Activated CD8-positive, alpha-beta T cell treated with anti-CD3 and anti-CD28 coated beads, Interleukin-2, amount 10 ng/mL, durations not matched to agents 7 days and 5 days (primary cell): ENCODE measurements around the gene FADS2. TPM values are rescaled to one million over a fixed set of nuclear protein-coding genes. Genes with fewer than 3 reads are reported as not detected.

Experiments
- ATAC-seq: fragments of 150-1000 bp; cut with Tn5 transposase; one replicate; pipeline ENCODE4 v1.10.0; 2021; ENCODE audit warnings: moderate library complexity
- CTCF ChIA-PET: fragments of 350-600 bp; sonication (Branson Sonifier 250); formaldehyde crosslinking; loops from one replicate; lab custom pipeline; 2021; ENCODE audit warnings: antibody characterized with exemption; lab: Charles Lee
- POLR2A ChIA-PET: fragments of 350-600 bp; sonication (Branson Sonifier 250); formaldehyde crosslinking; loops from one replicate; lab custom pipeline; 2021; ENCODE audit warnings: antibody characterized with exemption; lab: Charles Lee
- DNase-seq: peaks from one replicate; pipeline ENCODE4 v3.0.0-alpha.2; 2020
- H3K27ac Mint-ChIP-seq: one replicate; pipeline ENCODE4 v1.8.0; 2021; ENCODE audit warnings: mild to moderate bottlenecking, mixed read lengths
- H3K27me3 Mint-ChIP-seq: one replicate; pipeline ENCODE4 v1.8.0; 2021; ENCODE audit warnings: low read depth, mixed read lengths
- H3K36me3 Mint-ChIP-seq: one replicate; pipeline ENCODE4 v1.8.0; 2021; ENCODE audit warnings: low read depth, mixed read lengths
- H3K4me1 Mint-ChIP-seq: one replicate; pipeline ENCODE4 v1.8.0; 2021; ENCODE audit warnings: low read depth, mixed read lengths
- H3K4me3 Mint-ChIP-seq: one replicate; pipeline ENCODE4 v1.8.0; 2021; ENCODE audit warnings: mild to moderate bottlenecking, mixed read lengths
- H3K9me3 Mint-ChIP-seq: one replicate; pipeline ENCODE4 v1.8.0; 2022; ENCODE audit warnings: mixed read lengths; ENCODE audit not compliant: insufficient read depth
- total RNA-seq, 2 experiments: library from RNA; stranded (reverse); gene quantifications; one replicate each; pipeline ENCODE4 v1.2.3, GENCODE V29; 2021

FADS2 gene
- 100 to 1,000 TPM; 395 to 416 TPM for total RNA-seq

DNA sequence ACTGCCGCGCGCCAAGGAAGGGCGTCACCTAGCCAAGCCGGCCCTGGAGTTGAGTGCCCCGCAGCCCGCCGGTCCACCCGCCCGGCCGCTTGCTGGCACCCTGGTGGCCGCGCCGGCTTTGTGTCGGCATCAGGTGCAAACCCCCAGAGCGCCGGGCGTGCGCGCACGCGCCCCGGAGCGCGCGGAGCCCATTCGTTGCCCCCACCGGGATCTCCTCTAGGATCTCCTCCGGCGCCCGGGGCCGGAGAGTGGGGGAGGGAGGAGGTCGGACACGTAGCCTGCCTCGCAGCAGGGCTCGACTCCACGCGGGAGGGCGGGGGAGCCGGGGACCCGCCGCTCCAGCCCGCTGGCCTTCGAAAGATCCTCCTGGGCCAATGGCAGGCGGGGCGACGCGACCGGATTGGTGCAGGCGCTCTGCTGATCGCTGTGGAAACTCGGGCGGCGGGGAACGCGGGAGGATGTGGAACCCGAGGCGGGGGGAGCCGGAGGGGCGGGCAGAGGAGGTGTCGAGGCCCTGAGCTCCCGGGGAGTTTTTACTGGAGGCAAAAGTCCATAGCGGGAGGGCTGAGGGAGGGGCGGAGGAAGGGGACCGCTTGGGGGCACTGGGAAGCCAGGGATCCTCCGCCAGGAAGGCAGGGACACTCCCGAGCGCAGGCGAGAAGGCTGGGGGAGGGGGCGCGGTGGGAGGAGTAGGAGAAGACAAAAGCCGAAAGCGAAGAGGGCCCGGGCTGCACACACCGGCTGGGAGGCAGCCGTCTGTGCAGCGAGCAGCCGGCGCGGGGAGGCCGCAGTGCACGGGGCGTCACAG, at the start of gene FADS2:
Gene FADS2 (plus strand): TSS at position 730 of the 808 bp plus-strand sequence. CDS start 91 bp downstream, outside the sequence.
- Mint-ChIP-seq H3K4me3 (peak within 1 kb of the TSS; percentile 89), H3K4me1 (peaks cover 46% of the 10 kb centered on the region), H3K9me3 (no peaks in the 10 kb centered on the region), H3K36me3 (peaks cover 57% of the 10 kb centered on the region), H3K27me3 (peaks cover 2% of the 10 kb centered on the region), H3K27ac (peak within 1 kb of the TSS; percentile 93)
- ATAC-seq: peak; percentile 86
- DNase-seq: peak; percentile 96
- CTCF ChIA-PET: interaction anchor here (1.0 to 4.9 kb wide), 8 partner anchors 10 to 42 kb away, joined by 3 to 53 read pairs (median 3); partner anchors contain the start of genes FADS1 and FEN1
- POLR2A ChIA-PET: interaction anchor here (1.0 to 4.8 kb wide), 8 partner anchors 10 to 274 kb away, joined by 3 to 48 read pairs (median 10); partner anchors contain the start of genes FADS1, FEN1 and TMEM258

DNA sequence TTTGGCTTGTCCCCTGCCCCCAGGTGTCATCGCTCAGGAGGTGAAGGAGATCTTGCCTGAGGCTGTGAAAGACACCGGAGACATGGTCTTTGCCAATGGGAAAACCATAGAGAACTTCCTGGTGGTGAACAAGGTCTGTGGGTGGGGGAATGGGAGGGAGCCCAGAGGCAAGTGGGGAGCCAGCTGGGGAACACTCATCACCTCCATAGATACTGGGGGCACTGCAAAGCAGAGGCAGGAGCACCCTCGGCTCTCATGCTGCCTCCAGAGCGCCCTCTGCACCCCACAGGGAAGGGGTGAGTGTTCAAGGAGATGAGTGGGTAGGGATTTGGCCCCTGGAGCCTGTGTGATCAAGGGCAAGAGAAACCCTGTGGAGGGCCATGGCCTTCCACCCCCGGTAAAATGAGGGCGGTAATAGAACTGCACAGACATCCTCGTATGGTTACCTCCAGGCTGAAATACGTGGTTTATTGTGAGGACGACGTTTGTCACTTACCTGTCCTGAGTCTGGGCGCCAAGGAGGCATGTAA, 49.7 kb upstream of the FADS2 start:
- Mint-ChIP-seq H3K4me1 (peaks cover 15% of the 10 kb centered on the region), H3K9me3 (no peaks in the 10 kb centered on the region), H3K36me3 (no peaks in the 10 kb centered on the region), H3K27ac (no peak overlapping the region), H3K27me3 (peaks cover 9% of the 10 kb centered on the region), H3K4me3 (no peak overlapping the region)
- ChIA-PET POLR2A (interaction anchor here (1.0 kb wide), 1 partner anchor 13 kb away, joined by 3 read pairs; no protein-coding TSS in a partner anchor), CTCF (interaction anchor here (1.3 to 2.0 kb wide), 2 partner anchors 13 to 31 kb away, joined by 4 to 7 read pairs; partner anchors contain the start of genes FEN1 and TMEM258)
- DNase-seq: no peak
- no peak for ATAC-seq

DNA sequence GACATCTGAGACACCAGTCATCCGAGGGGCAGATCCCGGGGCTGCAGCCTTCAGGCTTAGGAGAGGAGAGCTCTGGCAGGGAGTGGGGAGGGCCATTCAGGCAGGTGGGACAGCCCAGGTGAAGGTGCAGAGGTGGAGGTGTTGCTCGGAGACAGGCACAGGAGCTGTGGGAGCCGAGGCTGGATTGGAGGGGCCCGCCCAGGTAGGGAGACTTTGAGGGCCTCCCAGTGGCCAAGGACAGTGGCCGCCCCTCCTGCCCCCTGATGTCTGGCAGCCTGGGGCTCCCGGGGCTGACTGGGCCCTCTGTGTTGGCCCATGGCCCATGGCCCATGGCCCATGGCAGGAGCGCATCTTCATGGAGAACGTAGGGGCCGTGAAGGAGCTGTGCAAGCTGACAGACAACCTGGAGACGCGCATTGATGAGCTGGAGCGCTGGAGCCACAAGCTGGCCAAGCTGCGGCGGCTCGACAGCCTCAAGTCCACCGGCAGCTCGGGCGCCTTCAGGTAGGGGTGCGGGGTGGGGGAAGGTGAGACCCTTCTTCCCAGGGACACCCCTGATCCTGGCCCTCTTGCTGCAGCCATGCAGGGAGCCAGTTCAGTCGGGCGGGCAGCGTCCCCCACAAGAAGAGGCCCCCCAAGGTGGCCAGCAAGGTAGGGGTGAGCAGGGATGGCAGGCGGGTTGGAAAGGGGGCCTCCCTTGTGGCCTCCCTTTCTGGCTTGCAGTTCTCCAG, 49.0 kb upstream of the FADS2 start:
- H3K4me3 Mint-ChIP-seq: no peak overlapping the region
- CTCF ChIA-PET: interaction anchor here (1.3 to 2.5 kb wide), 2 partner anchors 12 to 32 kb away, joined by 4 to 11 read pairs; no protein-coding TSS in a partner anchor
- DNase-seq (no peak), ATAC-seq (no peak)
- no peaks in the 10 kb centered on the region for H3K36me3 Mint-ChIP-seq
- H3K27ac Mint-ChIP-seq: no peak overlapping the region
- peaks cover 9% of the 10 kb centered on the region for H3K27me3 Mint-ChIP-seq
- no peaks in the 10 kb centered on the region for H3K9me3 Mint-ChIP-seq
- H3K4me1 Mint-ChIP-seq: peaks cover 15% of the 10 kb centered on the region
- POLR2A ChIA-PET: interaction anchor here (0.7 kb wide), 1 partner anchor 36 kb away, joined by 3 read pairs; no protein-coding TSS in a partner anchor

DNA sequence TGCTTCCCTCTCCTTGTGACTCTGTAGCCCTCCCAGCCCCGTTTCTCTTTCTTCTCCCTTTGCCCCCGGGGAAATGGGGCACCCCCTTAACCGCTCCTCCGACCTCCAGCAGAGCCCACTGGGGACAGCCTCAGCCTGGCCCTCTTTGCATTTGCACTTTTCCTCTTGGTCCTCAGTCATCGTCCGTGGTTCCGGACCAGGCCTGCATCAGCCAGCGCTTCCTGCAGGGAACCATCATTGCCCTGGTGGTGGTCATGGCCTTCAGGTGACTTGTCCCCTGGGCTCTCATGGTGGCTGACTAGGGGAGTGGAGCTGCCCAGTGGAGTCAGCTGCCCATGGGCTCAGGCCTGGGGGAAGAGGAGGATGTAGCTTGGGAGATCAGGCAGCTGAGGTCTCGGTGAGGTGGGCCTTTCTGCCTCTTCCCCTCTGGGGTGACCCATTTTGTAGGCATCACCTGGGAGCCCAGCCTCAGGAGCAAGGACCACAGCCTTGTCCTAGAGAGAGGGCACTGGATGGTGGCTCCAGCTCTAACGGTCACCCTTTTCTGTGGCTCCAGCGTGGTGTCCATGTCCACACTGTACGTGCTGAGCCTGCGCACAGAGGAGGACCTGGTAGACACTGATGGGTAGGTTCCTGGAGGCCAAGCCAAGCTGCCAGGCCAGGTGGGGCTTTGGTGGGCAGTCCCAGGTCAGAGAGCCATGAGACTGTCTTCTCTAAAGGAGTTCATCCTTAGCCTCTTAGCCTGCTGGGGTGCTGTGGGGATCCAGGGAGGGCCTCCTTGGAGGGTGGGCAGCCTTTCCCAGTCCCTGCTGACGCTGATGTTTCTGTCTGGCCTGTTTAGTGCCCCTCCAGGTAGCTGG, 48.2 kb upstream of the FADS2 start:
- no peak for DNase-seq
- no peak for ATAC-seq
- Mint-ChIP-seq H3K27me3 (peaks cover 9% of the 10 kb centered on the region), H3K4me3 (no peak overlapping the region), H3K4me1 (peaks cover 15% of the 10 kb centered on the region), H3K9me3 (no peaks in the 10 kb centered on the region), H3K36me3 (peaks cover 2% of the 10 kb centered on the region), H3K27ac (no peak overlapping the region)
- ChIA-PET CTCF (interaction anchor here (1.1 to 2.5 kb wide), 6 partner anchors 9 to 47 kb away, joined by 3 to 11 read pairs (median 4); no protein-coding TSS in a partner anchor), POLR2A (interaction anchor here (0.7 kb wide), 2 partner anchors 13 to 35 kb away, joined by 3 read pairs; partner anchors contain the start of genes FEN1 and TMEM258)

DNA sequence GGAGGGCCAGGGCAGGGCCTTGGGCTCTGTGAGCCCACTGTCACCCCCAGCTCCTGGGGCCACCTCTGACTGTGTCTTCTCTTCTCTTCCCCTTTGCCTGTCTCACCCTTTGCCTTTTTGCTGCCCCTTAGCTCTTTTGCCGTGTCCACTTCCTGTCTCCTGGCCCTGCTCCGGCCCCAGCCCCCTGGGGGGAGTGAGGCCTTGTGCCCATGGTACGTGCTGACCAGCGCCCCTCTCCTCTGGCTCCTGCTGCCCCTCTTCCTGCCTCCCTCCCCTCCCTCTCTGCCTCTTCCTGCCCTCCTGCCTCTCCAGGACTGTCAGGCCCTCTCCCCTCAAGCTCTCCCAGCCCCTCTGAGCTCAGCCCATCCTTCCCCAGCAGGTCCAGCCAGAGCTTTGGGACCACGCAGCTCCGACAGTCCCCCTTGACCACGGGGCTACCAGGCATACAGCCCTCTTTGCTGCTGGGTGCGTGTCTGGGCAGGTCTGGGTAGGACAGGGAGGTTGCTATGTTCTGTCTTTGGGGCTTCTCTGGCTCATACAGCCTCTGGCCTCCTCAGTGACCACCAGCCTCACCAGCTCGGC, 47.4 kb upstream of the FADS2 start:
- ChIA-PET CTCF (interaction anchor here (1.1 to 2.5 kb wide), 5 partner anchors 8 to 47 kb away, joined by 3 to 11 read pairs (median 4); no protein-coding TSS in a partner anchor), POLR2A (no interaction called here)
- DNase-seq (no peak), ATAC-seq (no peak)
- H3K36me3 Mint-ChIP-seq: peaks cover 6% of the 10 kb centered on the region
- peaks cover 13% of the 10 kb centered on the region for H3K4me1 Mint-ChIP-seq
- peaks cover 6% of the 10 kb centered on the region for H3K27me3 Mint-ChIP-seq
- H3K4me3 Mint-ChIP-seq: no peak overlapping the region
- no peaks in the 10 kb centered on the region for H3K9me3 Mint-ChIP-seq
- peak overlapping the region; percentile 34 for H3K27ac Mint-ChIP-seq

DNA sequence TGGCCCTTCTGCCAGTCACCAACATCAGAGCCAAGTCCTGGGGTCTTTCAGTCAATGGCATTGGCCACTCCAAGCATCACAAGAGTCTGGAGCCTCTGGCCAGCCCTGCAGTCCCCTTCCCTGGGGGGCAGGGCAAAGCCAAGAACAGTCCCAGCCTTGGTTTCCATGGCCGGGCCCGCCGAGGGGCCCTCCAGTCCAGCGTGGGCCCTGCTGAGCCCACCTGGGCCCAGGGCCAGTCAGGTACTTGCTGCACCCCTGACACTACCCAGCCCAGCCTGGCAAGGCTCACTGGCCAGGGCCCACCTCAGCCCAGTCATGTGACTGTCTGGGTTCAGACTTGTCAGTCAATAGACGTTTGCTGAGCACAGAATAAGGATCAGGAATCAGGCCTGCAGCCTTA, 46.5 kb upstream of the FADS2 start:
- H3K27me3 Mint-ChIP-seq: peaks cover 6% of the 10 kb centered on the region
- no peaks in the 10 kb centered on the region for H3K9me3 Mint-ChIP-seq
- CTCF ChIA-PET: interaction anchor here (1.4 to 1.8 kb wide), 2 partner anchors 28 to 48 kb away, joined by 3 to 4 read pairs; no protein-coding TSS in a partner anchor
- H3K4me3 Mint-ChIP-seq: no peak overlapping the region
- DNase-seq (no peak), ATAC-seq (no peak)
- no peak overlapping the region for H3K27ac Mint-ChIP-seq
- H3K4me1 Mint-ChIP-seq: peaks cover 11% of the 10 kb centered on the region
- POLR2A ChIA-PET: interaction anchor here (1.1 to 1.5 kb wide), 2 partner anchors 10 to 34 kb away, joined by 4 to 7 read pairs; partner anchors contain the start of genes FEN1 and TMEM258
- peaks cover 9% of the 10 kb centered on the region for H3K36me3 Mint-ChIP-seq

DNA sequence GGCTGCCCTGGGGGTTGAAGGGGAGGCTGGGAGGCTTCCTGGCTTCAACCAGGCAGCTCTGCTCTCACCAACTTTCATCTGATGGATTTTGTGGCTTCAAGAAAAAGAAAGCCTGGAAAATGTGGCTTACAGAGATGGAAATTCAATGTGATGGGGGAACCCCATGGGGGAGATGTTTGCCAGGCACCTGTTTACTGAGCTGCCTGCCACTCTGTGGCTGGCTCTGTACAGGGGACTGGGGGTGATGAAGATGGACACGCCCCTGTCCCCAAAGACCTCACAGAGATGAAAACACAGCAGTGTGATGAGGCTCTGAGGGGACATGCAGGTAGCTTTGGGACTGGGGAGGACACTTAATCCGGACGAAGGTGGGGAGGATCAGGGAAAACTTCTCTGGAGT, 45.8 kb upstream of the FADS2 start:
- Mint-ChIP-seq H3K4me1 (peaks cover 4% of the 10 kb centered on the region), H3K27me3 (peaks cover 6% of the 10 kb centered on the region), H3K27ac (no peak overlapping the region), H3K9me3 (no peaks in the 10 kb centered on the region), H3K36me3 (peaks cover 9% of the 10 kb centered on the region), H3K4me3 (no peak overlapping the region)
- ATAC-seq (no peak), DNase-seq (no peak)
- ChIA-PET CTCF (interaction anchor here (1.1 to 1.4 kb wide), 2 partner anchors 15 to 29 kb away, joined by 3 to 4 read pairs; no protein-coding TSS in a partner anchor), POLR2A (interaction anchor here (1.1 to 1.5 kb wide), 2 partner anchors 10 to 33 kb away, joined by 4 to 7 read pairs; partner anchors contain the start of genes FEN1 and TMEM258)

DNA sequence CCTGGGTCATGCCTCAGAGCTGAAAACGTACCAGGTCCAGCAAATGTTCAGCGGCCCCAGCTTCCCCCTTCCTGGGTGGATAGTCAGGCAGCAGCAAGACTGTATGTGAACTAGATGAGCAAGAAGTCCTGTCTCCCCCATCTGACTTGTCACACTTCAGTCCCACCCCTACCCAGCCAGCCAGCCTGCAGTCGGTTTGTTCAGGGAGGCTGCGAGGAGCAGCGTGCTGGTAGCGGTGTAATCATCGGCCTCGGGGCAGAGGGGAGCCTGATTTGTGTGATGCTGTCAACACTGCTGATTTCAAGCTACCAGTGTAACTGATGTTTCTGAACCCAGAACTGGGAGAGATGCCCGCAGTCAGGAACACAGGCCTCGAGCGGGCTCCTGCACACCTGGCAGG, 45.3 kb upstream of the FADS2 start:
- H3K9me3 Mint-ChIP-seq: no peaks in the 10 kb centered on the region
- ChIA-PET CTCF (interaction anchor here (1.1 to 1.4 kb wide), 2 partner anchors 15 to 29 kb away, joined by 3 to 4 read pairs; no protein-coding TSS in a partner anchor), POLR2A (interaction anchor here (1.5 kb wide), 1 partner anchor 9 kb away, joined by 7 read pairs; the partner anchor contains the start of genes FEN1 and TMEM258)
- H3K27me3 Mint-ChIP-seq: peaks cover 5% of the 10 kb centered on the region
- H3K36me3 Mint-ChIP-seq: peaks cover 10% of the 10 kb centered on the region
- H3K4me3 Mint-ChIP-seq: no peak overlapping the region
- no peak for DNase-seq
- ATAC-seq: no peak
- peaks cover 4% of the 10 kb centered on the region for H3K4me1 Mint-ChIP-seq
- H3K27ac Mint-ChIP-seq: no peak overlapping the region

DNA sequence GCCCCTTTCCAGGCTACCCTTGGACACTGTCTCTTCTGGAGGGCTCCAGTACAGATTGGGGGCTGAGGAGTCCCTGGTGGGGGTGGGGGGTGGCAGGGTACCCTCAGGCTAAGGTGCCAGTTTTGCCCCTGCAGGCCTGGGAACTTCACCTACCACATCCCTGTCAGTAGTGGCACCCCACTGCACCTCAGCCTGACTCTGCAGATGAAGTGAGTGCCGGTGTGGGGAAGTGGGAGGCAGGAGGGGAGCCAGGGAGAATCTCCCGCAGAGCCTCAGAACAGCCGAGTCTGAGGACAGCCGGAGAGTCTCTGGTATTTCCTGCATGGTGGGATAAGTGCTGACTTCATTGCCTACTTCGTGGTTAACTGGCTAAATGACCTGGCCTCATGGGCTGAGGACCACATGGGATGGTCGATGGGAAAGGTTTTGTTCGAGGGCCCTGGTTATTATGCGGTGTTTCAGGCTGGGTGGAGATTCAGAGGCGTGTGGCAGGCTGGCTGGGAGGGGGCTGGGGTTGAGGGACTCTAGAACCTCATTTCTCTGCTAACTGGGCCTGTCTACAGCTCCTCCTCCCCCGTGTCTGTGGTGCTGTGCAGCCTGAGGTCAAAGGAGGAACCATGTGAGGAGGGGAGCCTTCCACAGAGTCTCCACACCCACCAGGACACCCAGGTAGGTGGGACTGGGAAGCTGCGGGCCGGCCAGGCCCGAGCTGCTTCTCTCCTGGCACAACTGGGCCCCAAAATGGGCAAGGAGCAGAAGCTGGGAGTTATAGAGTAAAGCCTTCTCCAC, 44.2 kb upstream of the FADS2 start:
- no peak for ATAC-seq
- Mint-ChIP-seq H3K9me3 (no peaks in the 10 kb centered on the region), H3K4me3 (no peak overlapping the region), H3K36me3 (peaks cover 10% of the 10 kb centered on the region), H3K27ac (no peak overlapping the region), H3K4me1 (no peaks in the 10 kb centered on the region), H3K27me3 (no peaks in the 10 kb centered on the region)
- ChIA-PET POLR2A (no interaction called here), CTCF (no interaction called here)
- DNase-seq: no peak
